Measurements from ENCODE around the gene SLC25A15. TPM values are rescaled to one million over a fixed set of nuclear protein-coding genes. Genes with fewer than 3 reads are reported as not detected.
"Not testable (repeated sequence)": the region's sequence is repeated elsewhere in the genome, so short reads cannot be mapped to it uniquely, and the experiment has no call there.

The SLC25A15 gene
- total RNA-seq, 2 experiments from 2014 or later = 15.5 to 15.6 TPM

GRCh38 chr13:40772765-40773473 lies 16.5 kb upstream of the SLC25A15 start:
- intact Hi-C loops (cut with micrococcal nuclease) = loop anchor here (5.0 to 10.0 kb wide), 2 partner anchors 288 to 1736 kb away; partner anchors contain the start of genes NHLRC3 and PROSER1
- Mint-ChIP-seq H3K9me3 (no peaks in the 10 kb centered on the region), H3K36me3 (ENCODE audit: low read depth) (peaks cover 1% of the 10 kb centered on the region), H3K27me3 (ENCODE audit: low read depth) (no peaks in the 10 kb centered on the region), H3K4me3 (peak overlapping the region; percentile 44), H3K27ac (no peak overlapping the region), H3K4me1 (ENCODE audit: low read depth) (peaks cover 34% of the 10 kb centered on the region)
- no peak for DNase-seq
- CTCF ChIA-PET = interaction anchor here (0.5 to 0.6 kb wide), 2 partner anchors 65 to 82 kb away, joined by 3 to 4 read pairs; no protein-coding TSS in a partner anchor

- no peak for DNase-seq
- intact Hi-C loops (cut with micrococcal nuclease) = loop anchor here (5.0 to 10.0 kb wide), 5 partner anchors 92 to 1737 kb away; partner anchors contain the start of genes NHLRC3 and PROSER1
- CTCF ChIA-PET = no interaction called here
- Mint-ChIP-seq H3K36me3 (ENCODE audit: low read depth) (peaks cover under 1% of the 10 kb centered on the region), H3K27ac (no peak overlapping the region), H3K9me3 (no peaks in the 10 kb centered on the region), H3K4me1 (ENCODE audit: low read depth) (peaks cover 36% of the 10 kb centered on the region), H3K4me3 (no peak overlapping the region), H3K27me3 (ENCODE audit: low read depth) (no peaks in the 10 kb centered on the region)
Observed at GRCh38 chr13:40774672-40775071, 14.7 kb upstream of the SLC25A15 start.

- H3K4me3 Mint-ChIP-seq = no peak overlapping the region
- H3K27me3 Mint-ChIP-seq (ENCODE audit: low read depth) = no peaks in the 10 kb centered on the region
- H3K36me3 Mint-ChIP-seq (ENCODE audit: low read depth) = no peaks in the 10 kb centered on the region
- peak; percentile 69 for DNase-seq
- intact Hi-C loops (cut with micrococcal nuclease) = loop anchor here (1.0 to 10.0 kb wide), 17 partner anchors 12 to 999 kb away; no protein-coding TSS in a partner anchor
- CTCF ChIA-PET = interaction anchor here (0.6 to 1.8 kb wide), 5 partner anchors 108 to 834 kb away, joined by 3 to 6 read pairs (median 4); no protein-coding TSS in a partner anchor
- H3K4me1 Mint-ChIP-seq (ENCODE audit: low read depth) = peaks cover 27% of the 10 kb centered on the region
- H3K9me3 Mint-ChIP-seq = no peaks in the 10 kb centered on the region
- peak overlapping the region; percentile 99 for H3K27ac Mint-ChIP-seq
Observed at GRCh38 chr13:40776232-40776631, 13.2 kb upstream of the SLC25A15 start.

GRCh38 chr13:40776681-40777165 lies 12.7 kb upstream of the SLC25A15 start:
- Mint-ChIP-seq H3K4me3 (peak overlapping the region; percentile 77), H3K27me3 (ENCODE audit: low read depth) (no peaks in the 10 kb centered on the region), H3K9me3 (no peaks in the 10 kb centered on the region), H3K27ac (peak overlapping the region; percentile 99), H3K36me3 (ENCODE audit: low read depth) (no peaks in the 10 kb centered on the region), H3K4me1 (ENCODE audit: low read depth) (peaks cover 25% of the 10 kb centered on the region)
- peak; percentile 88 for DNase-seq
- intact Hi-C loops (cut with micrococcal nuclease) = loop anchor here (1.0 to 10.0 kb wide), 26 partner anchors 12 to 1092 kb away; partner anchors contain the start of gene WBP4
- CTCF ChIA-PET = interaction anchor here (0.7 to 2.1 kb wide), 21 partner anchors 10 to 1094 kb away, joined by 3 to 30 read pairs (median 4); partner anchors contain the start of gene SLC25A15

- H3K4me1 Mint-ChIP-seq (ENCODE audit: low read depth) = peaks cover 25% of the 10 kb centered on the region
- H3K27me3 Mint-ChIP-seq (ENCODE audit: low read depth) = no peaks in the 10 kb centered on the region
- peak; percentile 48 for DNase-seq
- no peaks in the 10 kb centered on the region for H3K9me3 Mint-ChIP-seq
- CTCF ChIA-PET = interaction anchor here (0.7 to 2.1 kb wide), 28 partner anchors 10 to 1094 kb away, joined by 3 to 30 read pairs (median 4); partner anchors contain the start of gene SLC25A15
- intact Hi-C loops (cut with micrococcal nuclease) = loop anchor here (1.0 to 10.0 kb wide), 25 partner anchors 37 to 1093 kb away; partner anchors contain the start of gene WBP4
- H3K36me3 Mint-ChIP-seq (ENCODE audit: low read depth) = no peaks in the 10 kb centered on the region
- H3K27ac Mint-ChIP-seq = peak overlapping the region; percentile 99
- peak overlapping the region; percentile 77 for H3K4me3 Mint-ChIP-seq
Observed at GRCh38 chr13:40777166-40777808, 12.1 kb upstream of the SLC25A15 start.

GRCh38 chr13:40777809-40778175 lies 11.6 kb upstream of the SLC25A15 start:
- Mint-ChIP-seq H3K36me3 (ENCODE audit: low read depth) (no peaks in the 10 kb centered on the region), H3K9me3 (no peaks in the 10 kb centered on the region), H3K4me3 (no peak overlapping the region), H3K27me3 (ENCODE audit: low read depth) (no peaks in the 10 kb centered on the region), H3K4me1 (ENCODE audit: low read depth) (peaks cover 25% of the 10 kb centered on the region), H3K27ac (peak overlapping the region; percentile 99)
- no peak for DNase-seq
- CTCF ChIA-PET = interaction anchor here (0.7 to 2.1 kb wide), 26 partner anchors 10 to 1095 kb away, joined by 3 to 30 read pairs (median 4); partner anchors contain the start of gene SLC25A15
- intact Hi-C loops (cut with micrococcal nuclease) = loop anchor here (1.0 to 10.0 kb wide), 25 partner anchors 37 to 1093 kb away; partner anchors contain the start of gene WBP4

- no peak for DNase-seq
- CTCF ChIA-PET = interaction anchor here (0.7 to 1.1 kb wide), 2 partner anchors 115 to 214 kb away, joined by 3 read pairs; no protein-coding TSS in a partner anchor
- H3K4me1 Mint-ChIP-seq (ENCODE audit: low read depth) = peaks cover 25% of the 10 kb centered on the region
- intact Hi-C loops (cut with micrococcal nuclease) = loop anchor here (5.0 to 10.0 kb wide), 4 partner anchors 97 to 822 kb away; no protein-coding TSS in a partner anchor
- no peak overlapping the region for H3K4me3 Mint-ChIP-seq
- no peaks in the 10 kb centered on the region for H3K36me3 Mint-ChIP-seq (ENCODE audit: low read depth)
- H3K9me3 Mint-ChIP-seq = no peaks in the 10 kb centered on the region
- no peaks in the 10 kb centered on the region for H3K27me3 Mint-ChIP-seq (ENCODE audit: low read depth)
- peak overlapping the region; percentile 44 for H3K27ac Mint-ChIP-seq
Observed at GRCh38 chr13:40779049-40779448, 10.4 kb upstream of the SLC25A15 start.

DNA sequence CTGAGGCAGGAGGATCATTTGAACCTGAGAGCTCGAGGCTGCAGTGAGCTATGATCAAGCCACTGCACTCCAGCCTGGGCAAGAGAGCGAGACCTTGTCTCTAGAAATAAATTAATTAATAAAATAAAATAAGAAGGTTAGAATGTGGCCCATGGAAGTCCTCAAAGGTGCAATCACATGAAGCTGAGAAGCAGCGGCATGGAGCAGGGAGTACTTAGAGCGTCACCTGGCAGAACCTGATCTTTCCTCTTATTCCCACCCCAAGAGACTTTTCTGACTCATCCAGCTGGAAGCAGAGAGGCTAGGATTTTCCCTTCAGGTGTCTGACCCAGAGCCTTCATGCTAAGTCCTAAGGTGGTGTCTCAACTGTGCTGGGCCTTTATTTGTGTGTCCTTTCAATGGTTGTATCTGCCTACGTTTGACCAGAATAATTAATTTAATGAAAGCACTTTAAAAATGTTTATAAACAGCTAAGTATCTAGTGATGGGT lies 9.6 kb upstream of the SLC25A15 start:
- Mint-ChIP-seq H3K4me3 (no peak overlapping the region), H3K36me3 (ENCODE audit: low read depth) (no peaks in the 10 kb centered on the region), H3K27me3 (ENCODE audit: low read depth) (no peaks in the 10 kb centered on the region), H3K4me1 (ENCODE audit: low read depth) (peaks cover 25% of the 10 kb centered on the region), H3K27ac (no peak overlapping the region), H3K9me3 (no peaks in the 10 kb centered on the region)
- no peak for DNase-seq
- intact Hi-C loops (cut with micrococcal nuclease) = loop anchor here (5.0 to 10.0 kb wide), 4 partner anchors 98 to 823 kb away; no protein-coding TSS in a partner anchor
- CTCF ChIA-PET = interaction anchor here (0.7 to 1.2 kb wide), 4 partner anchors 9 to 710 kb away, joined by 3 to 5 read pairs (median 4); no protein-coding TSS in a partner anchor

- no peak for DNase-seq
- H3K36me3 Mint-ChIP-seq (ENCODE audit: low read depth) = no peaks in the 10 kb centered on the region
- peaks cover 20% of the 10 kb centered on the region for H3K4me1 Mint-ChIP-seq (ENCODE audit: low read depth)
- intact Hi-C loops (cut with micrococcal nuclease) = no loop called here
- no peak overlapping the region for H3K27ac Mint-ChIP-seq
- no peaks in the 10 kb centered on the region for H3K9me3 Mint-ChIP-seq
- CTCF ChIA-PET = interaction anchor here (1.1 kb wide), 1 partner anchor 711 kb away, joined by 3 read pairs; no protein-coding TSS in a partner anchor
- no peaks in the 10 kb centered on the region for H3K27me3 Mint-ChIP-seq (ENCODE audit: low read depth)
- no peak overlapping the region for H3K4me3 Mint-ChIP-seq
Observed at GRCh38 chr13:40780822-40781401, 8.5 kb upstream of the SLC25A15 start.

DNA sequence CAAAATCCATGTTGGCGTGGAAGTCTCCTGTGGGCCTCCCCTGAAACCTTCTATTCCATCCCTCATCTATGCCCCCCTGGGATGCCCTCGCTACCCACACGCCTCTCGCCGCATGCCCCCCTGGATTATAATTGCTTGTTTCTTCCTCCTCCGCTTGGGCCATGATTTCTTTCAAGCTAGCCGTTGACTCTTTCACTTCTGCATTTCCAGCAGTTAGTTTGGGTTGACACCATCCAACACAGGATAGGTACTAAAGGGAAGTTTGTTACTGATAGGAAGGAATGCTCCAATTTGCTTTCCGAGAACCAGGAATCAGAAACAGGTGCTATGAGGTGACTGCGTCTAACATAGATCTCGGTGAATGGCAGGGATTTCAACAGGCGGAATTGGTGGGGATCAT lies 7.7 kb upstream of the SLC25A15 start:
- CTCF ChIA-PET = no interaction called here
- Mint-ChIP-seq H3K4me3 (no peak overlapping the region), H3K27ac (no peak overlapping the region), H3K27me3 (ENCODE audit: low read depth) (no peaks in the 10 kb centered on the region), H3K36me3 (ENCODE audit: low read depth) (no peaks in the 10 kb centered on the region), H3K4me1 (ENCODE audit: low read depth) (peaks cover 20% of the 10 kb centered on the region), H3K9me3 (no peaks in the 10 kb centered on the region)
- no peak for DNase-seq
- intact Hi-C loops (cut with micrococcal nuclease) = no loop called here

DNA sequence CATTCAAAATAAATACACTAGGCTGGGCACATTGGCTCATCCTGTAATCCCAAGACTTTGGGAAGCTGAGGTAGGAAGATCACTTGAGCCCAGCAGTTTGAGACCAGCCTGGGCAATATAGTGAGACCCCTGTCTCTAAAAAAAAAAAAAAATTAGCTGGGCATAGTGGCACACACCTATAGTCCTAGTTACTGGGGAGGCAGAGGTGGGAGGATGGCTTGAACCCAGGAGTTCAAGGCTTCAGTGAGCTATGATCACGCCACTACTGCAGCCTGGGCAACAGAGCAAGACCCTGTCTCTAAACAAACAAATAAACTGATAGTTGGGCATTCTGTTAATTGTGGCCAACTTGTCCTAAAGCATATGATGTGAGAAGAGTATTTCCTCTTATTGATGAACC lies 6.4 kb upstream of the SLC25A15 start:
- H3K9me3 Mint-ChIP-seq; H3K27ac Mint-ChIP-seq; H3K27me3 Mint-ChIP-seq (ENCODE audit: low read depth); H3K4me3 Mint-ChIP-seq; intact Hi-C loops (cut with micrococcal nuclease); DNase-seq; H3K36me3 Mint-ChIP-seq (ENCODE audit: low read depth): not testable (repeated sequence)
- H3K4me1 Mint-ChIP-seq (ENCODE audit: low read depth) = peaks cover 21% of the 10 kb centered on the region
- CTCF ChIA-PET = interaction anchor here (0.7 kb wide), 1 partner anchor 346 kb away, joined by 4 read pairs; no protein-coding TSS in a partner anchor

Measured in activated naive CD4-positive, alpha-beta T cell treated with anti-CD3 and anti-CD28 coated beads for 36 hours (primary cell).